Measurements from ENCODE around the gene COL27A1. TPM values are rescaled to one million over a fixed set of nuclear protein-coding genes. Genes with fewer than 3 reads are reported as not detected.

COL27A1 gene
- total and polyA plus RNA-seq, 2 experiments from 2014 or later, result 10.5 to 18.0 TPM

- TF ChIP-seq ZNF462 (CRISPR knock-in tag; IDR thresholded peaks at IDR 0.05) (no peak), EZH2 (IDR thresholded peaks at IDR 0.05; ENCODE audit: low read depth, unreplicated experiment) (no peak), JUNB (IDR thresholded peaks at IDR 0.05; ENCODE audit: unreplicated experiment) (no peak), CTCF (conservative IDR thresholded peaks at IDR 0.05; ENCODE audit: low read depth in 2 of 2) (no peak), POLR2AphosphoS5 (IDR thresholded peaks at IDR 0.05; ENCODE audit: low read depth) (no peak)
Measured at GRCh38 chr9:114259798-114260523, 104.6 kb downstream of the COL27A1 start (continued).

GRCh38 chr9:114261026-114261425 is 105.7 kb downstream of the COL27A1 start:
- Histone ChIP-seq H3K4me2 (no peak overlapping the region), H3F3A (replicated peaks; ENCODE audit: low read depth) (no peaks in the 10 kb centered on the region), H2AFZ (no peak overlapping the region), H3K27me3 (ENCODE audit: insufficient read depth) (no peaks in the 10 kb centered on the region), H3K4me3 (no peak overlapping the region), H3K4me1 (ENCODE audit: insufficient read depth) (no peaks in the 10 kb centered on the region), H4K20me1 (replicated peaks; ENCODE audit: insufficient read depth) (no peaks in the 10 kb centered on the region), H3K9me2 (ENCODE audit: insufficient read depth) (no peaks in the 10 kb centered on the region), H3K27ac (ENCODE audit: low read depth) (no peak overlapping the region), H3K36me3 (ENCODE audit: insufficient read depth) (no peaks in the 10 kb centered on the region), H3K79me2 (replicated peaks; ENCODE audit: insufficient read depth) (no peaks in the 10 kb centered on the region)
- Mint-ChIP-seq H3K9me3 (no peaks in the 10 kb centered on the region), H3K27ac (no peak overlapping the region), H3K27me3 (ENCODE audit: insufficient read depth, low read depth, poor library complexity) (peaks cover 12% of the 10 kb centered on the region), H3K36me3 (ENCODE audit: low read depth) (peaks cover 3% of the 10 kb centered on the region; the same call in 2 of the 3 replicates), H3K4me1 (peaks cover 10% of the 10 kb centered on the region), H3K4me3 (no peak overlapping the region)
- ATAC-seq (peak; percentile 42), DNase-seq (ENCODE audit: low spot score) (no peak)
- TF ChIP-seq ZNF331 (CRISPR knock-in tag; IDR thresholded peaks at IDR 0.05; ENCODE audit: low read depth), result no peak
- TF ChIP-seq ZNF114 (CRISPR knock-in tag; IDR thresholded peaks at IDR 0.05), result no peak
- TF ChIP-seq ZNF462 (CRISPR knock-in tag; IDR thresholded peaks at IDR 0.05), result no peak

All from GM23338 (cell line).